ENCODE data around the gene SLC8A2.
A peak's percentile ranks its signal among the peaks of the same experiment; 100 is the strongest.

GRCh38 chr19:47471733-47472457, at the start of gene SLC8A2:
- TF ChIP-seq EP300 (IDR thresholded peaks at IDR 0.05; ENCODE audit: borderline replicate concordance in 1 of 2, low read depth in 2 of 2, low read length in 2 of 2), result no peak
- no peak for TF ChIP-seq CTCF (IDR thresholded peaks at IDR 0.05; ENCODE audit: control extremely low read depth in 1 of 3, insufficient read depth in 1 of 3, low read depth in 1 of 3, low read length in 3 of 3)
- no peak for TF ChIP-seq RAD21 (IDR thresholded peaks at IDR 0.05 in 1 of 2, conservative IDR thresholded peaks at IDR 0.05 in 1 of 2; ENCODE audit: low read depth in 2 of 2, low read length in 2 of 2)
- TF ChIP-seq SP1 (IDR thresholded peaks at IDR 0.05; ENCODE audit: low read depth, low read length), result peak; percentile 52; the same call in 1 of the 2 replicates
- no peak for TF ChIP-seq POLR2A (IDR thresholded peaks at IDR 0.05; ENCODE audit: control extremely low read depth in 1 of 2, low read depth in 2 of 2, low read length in 2 of 2)
- TF ChIP-seq CEBPB (IDR thresholded peaks at IDR 0.05; ENCODE audit: low read depth, low read length), result no peak
- TF ChIP-seq EZH2 (IDR thresholded peaks at IDR 0.05; ENCODE audit: low read depth, low read length, severe bottlenecking), result no peak
